Measurements from ENCODE around the gene DPYD.

GRCh38 chr1:97767381-97767780 is 153.5 kb downstream of the DPYD start:
- no peak for TF ChIP-seq CTCF (IDR thresholded peaks at IDR 0.05)
- TF ChIP-seq POLR2A (IDR thresholded peaks at IDR 0.05), result no peak
